Measurements from ENCODE around the gene YPEL1.

Gene YPEL1

GRCh38 chr22:21702700-21703683, 32.6 kb downstream of the YPEL1 start:
- Histone ChIP-seq H3K27ac (ENCODE audit: low read length) (no peak overlapping the region), H3K27me3 (ENCODE audit: control insufficient read depth, insufficient read depth, low read length) (no peaks in the 10 kb centered on the region), H3K4me3 (ENCODE audit: low read length) (no peak overlapping the region), H3K9me3 (ENCODE audit: control insufficient read depth, low read depth, low read length) (no peaks in the 10 kb centered on the region), H3K4me1 (ENCODE audit: control insufficient read depth, low read depth, low read length) (no peaks in the 10 kb centered on the region), H3K9ac (ENCODE audit: low read length) (no peak overlapping the region), H3K36me3 (ENCODE audit: control insufficient read depth, low read depth, low read length) (peaks cover 9% of the 10 kb centered on the region)

- Histone ChIP-seq H3K4me1 (ENCODE audit: control insufficient read depth, low read depth, low read length) (no peaks in the 10 kb centered on the region), H3K27ac (ENCODE audit: low read length) (no peak overlapping the region), H3K36me3 (ENCODE audit: control insufficient read depth, low read depth, low read length) (peaks cover 18% of the 10 kb centered on the region), H3K4me3 (ENCODE audit: low read length) (no peak overlapping the region), H3K9ac (ENCODE audit: low read length) (no peak overlapping the region), H3K9me3 (ENCODE audit: control insufficient read depth, low read depth, low read length) (no peaks in the 10 kb centered on the region), H3K27me3 (ENCODE audit: control insufficient read depth, insufficient read depth, low read length) (no peaks in the 10 kb centered on the region)
Observed at GRCh38 chr22:21702094-21702493, 33.5 kb downstream of the YPEL1 start.

DNA sequence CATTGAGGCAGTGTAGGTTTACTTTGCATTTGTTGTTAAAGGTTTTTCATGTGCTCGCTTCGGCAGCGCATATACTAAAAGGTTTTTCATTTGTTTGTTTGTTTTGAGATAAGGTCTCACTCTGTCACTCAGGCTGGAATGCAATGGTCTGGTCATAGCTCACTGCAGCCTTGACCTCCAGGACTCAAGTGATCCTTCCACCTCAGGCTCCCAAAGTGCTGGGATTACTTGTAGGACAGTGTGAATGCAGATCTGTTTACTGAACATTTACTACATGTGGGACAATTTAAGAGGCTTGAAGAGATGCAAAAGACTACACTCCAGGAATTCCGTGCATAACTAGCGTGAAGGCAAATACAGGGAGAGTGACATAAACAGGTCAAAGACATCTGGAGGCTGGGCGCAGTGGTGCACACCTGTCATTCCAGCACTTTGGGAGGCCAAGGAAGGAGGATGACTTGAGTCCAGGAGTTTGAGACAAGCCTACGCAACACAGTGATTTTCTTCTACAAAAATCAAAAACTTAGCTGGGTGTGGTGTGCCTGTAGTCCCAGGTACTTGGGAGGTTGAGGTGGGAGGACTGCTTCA, 34.1 kb downstream of the YPEL1 start:
- H3K4me1 ChIP-seq (ENCODE audit: control insufficient read depth, low read depth, low read length), result no peaks in the 10 kb centered on the region
- no peak overlapping the region for H3K4me3 ChIP-seq (ENCODE audit: low read length)
- H3K27me3 ChIP-seq (ENCODE audit: control insufficient read depth, insufficient read depth, low read length), result no peaks in the 10 kb centered on the region
- H3K9ac ChIP-seq (ENCODE audit: low read length), result no peak overlapping the region
- peaks cover 24% of the 10 kb centered on the region for H3K36me3 ChIP-seq (ENCODE audit: control insufficient read depth, low read depth, low read length)
- H3K9me3 ChIP-seq (ENCODE audit: control insufficient read depth, low read depth, low read length), result no peaks in the 10 kb centered on the region
- no peak overlapping the region for H3K27ac ChIP-seq (ENCODE audit: low read length)

- no peak overlapping the region for H3K4me3 ChIP-seq (ENCODE audit: low read length)
- no peaks in the 10 kb centered on the region for H3K9me3 ChIP-seq (ENCODE audit: control insufficient read depth, low read depth, low read length)
- H3K36me3 ChIP-seq (ENCODE audit: control insufficient read depth, low read depth, low read length), result peaks cover 31% of the 10 kb centered on the region
- H3K27me3 ChIP-seq (ENCODE audit: control insufficient read depth, insufficient read depth, low read length), result no peaks in the 10 kb centered on the region
- H3K4me1 ChIP-seq (ENCODE audit: control insufficient read depth, low read depth, low read length), result no peaks in the 10 kb centered on the region
- no peak overlapping the region for H3K9ac ChIP-seq (ENCODE audit: low read length)
- H3K27ac ChIP-seq (ENCODE audit: low read length), result no peak overlapping the region
Observed at GRCh38 chr22:21700822-21701221, 34.8 kb downstream of the YPEL1 start.

GRCh38 chr22:21699643-21700042, 36.0 kb downstream of the YPEL1 start:
- no peaks in the 10 kb centered on the region for H3K9me3 ChIP-seq (ENCODE audit: control insufficient read depth, low read depth, low read length)
- H3K4me3 ChIP-seq (ENCODE audit: low read length), result no peak overlapping the region
- H3K27ac ChIP-seq (ENCODE audit: low read length), result no peak overlapping the region
- peaks cover 32% of the 10 kb centered on the region for H3K36me3 ChIP-seq (ENCODE audit: control insufficient read depth, low read depth, low read length)
- no peaks in the 10 kb centered on the region for H3K27me3 ChIP-seq (ENCODE audit: control insufficient read depth, insufficient read depth, low read length)
- H3K9ac ChIP-seq (ENCODE audit: low read length), result no peak overlapping the region
- no peaks in the 10 kb centered on the region for H3K4me1 ChIP-seq (ENCODE audit: control insufficient read depth, low read depth, low read length)

DNA sequence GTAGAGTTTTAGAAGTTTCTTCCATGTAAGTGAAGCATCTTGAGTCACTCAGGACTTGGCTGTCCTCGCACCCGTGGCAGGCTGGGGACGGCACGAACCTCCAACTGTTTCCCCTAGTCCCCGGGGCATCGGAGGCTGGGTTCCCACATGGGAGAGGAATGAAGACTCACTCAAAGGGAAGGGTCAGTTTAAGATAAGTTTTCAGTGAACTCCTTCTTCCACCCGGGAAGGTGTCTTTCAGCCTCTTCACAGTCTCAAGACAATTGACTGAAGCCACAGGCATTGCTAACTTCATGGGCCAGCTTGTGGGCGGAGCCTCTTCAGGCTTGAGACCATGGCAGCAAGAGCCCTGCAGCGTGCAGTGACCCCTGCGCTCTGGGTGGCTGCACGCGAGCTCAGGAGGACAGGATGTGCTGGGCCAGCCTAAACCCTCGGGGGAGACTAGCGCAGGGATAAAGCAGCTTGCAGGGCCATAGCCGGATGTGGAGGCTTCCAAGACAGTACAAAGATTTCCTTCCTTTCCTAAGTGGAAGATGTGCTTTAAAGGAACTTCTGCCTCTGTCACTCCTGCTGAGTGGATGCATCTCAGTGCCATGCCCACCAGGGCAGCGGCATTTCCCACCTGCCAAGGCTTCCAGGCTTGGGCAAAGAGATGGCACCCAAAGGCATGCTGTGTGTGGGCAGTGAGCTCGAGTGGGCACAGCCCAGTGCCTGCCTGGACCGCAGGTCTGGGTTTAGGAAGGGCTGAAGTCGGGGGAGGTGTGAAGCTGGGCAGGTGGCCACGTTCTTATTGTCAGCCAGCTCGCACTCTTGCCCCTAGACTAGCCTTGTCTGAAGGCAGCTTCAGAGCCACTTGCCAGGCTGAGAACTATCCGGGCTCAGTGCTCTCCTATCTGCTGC, 36.9 kb downstream of the YPEL1 start:
- Histone ChIP-seq H3K27me3 (ENCODE audit: control insufficient read depth, insufficient read depth, low read length) (no peaks in the 10 kb centered on the region), H3K9ac (ENCODE audit: low read length) (no peak overlapping the region), H3K4me3 (ENCODE audit: low read length) (no peak overlapping the region), H3K36me3 (ENCODE audit: control insufficient read depth, low read depth, low read length) (peaks cover 32% of the 10 kb centered on the region), H3K4me1 (ENCODE audit: control insufficient read depth, low read depth, low read length) (no peaks in the 10 kb centered on the region), H3K27ac (ENCODE audit: low read length) (no peak overlapping the region), H3K9me3 (ENCODE audit: control insufficient read depth, low read depth, low read length) (no peaks in the 10 kb centered on the region)

- H3K4me1 ChIP-seq (ENCODE audit: control insufficient read depth, low read depth, low read length), result no peaks in the 10 kb centered on the region
- no peak overlapping the region for H3K9ac ChIP-seq (ENCODE audit: low read length)
- H3K36me3 ChIP-seq (ENCODE audit: control insufficient read depth, low read depth, low read length), result peaks cover 32% of the 10 kb centered on the region
- no peak overlapping the region for H3K27ac ChIP-seq (ENCODE audit: low read length)
- H3K4me3 ChIP-seq (ENCODE audit: low read length), result no peak overlapping the region
- H3K27me3 ChIP-seq (ENCODE audit: control insufficient read depth, insufficient read depth, low read length), result no peaks in the 10 kb centered on the region
- H3K9me3 ChIP-seq (ENCODE audit: control insufficient read depth, low read depth, low read length), result no peaks in the 10 kb centered on the region
Observed at GRCh38 chr22:21697880-21698279, 37.7 kb downstream of the YPEL1 start.

GRCh38 chr22:21697021-21697771, 38.4 kb downstream of the YPEL1 start:
- no peaks in the 10 kb centered on the region for H3K4me1 ChIP-seq (ENCODE audit: control insufficient read depth, low read depth, low read length)
- no peak overlapping the region for H3K27ac ChIP-seq (ENCODE audit: low read length)
- H3K27me3 ChIP-seq (ENCODE audit: control insufficient read depth, insufficient read depth, low read length), result no peaks in the 10 kb centered on the region
- no peaks in the 10 kb centered on the region for H3K9me3 ChIP-seq (ENCODE audit: control insufficient read depth, low read depth, low read length)
- no peak overlapping the region for H3K4me3 ChIP-seq (ENCODE audit: low read length)
- peaks cover 32% of the 10 kb centered on the region for H3K36me3 ChIP-seq (ENCODE audit: control insufficient read depth, low read depth, low read length)
- H3K9ac ChIP-seq (ENCODE audit: low read length), result no peak overlapping the region

DNA sequence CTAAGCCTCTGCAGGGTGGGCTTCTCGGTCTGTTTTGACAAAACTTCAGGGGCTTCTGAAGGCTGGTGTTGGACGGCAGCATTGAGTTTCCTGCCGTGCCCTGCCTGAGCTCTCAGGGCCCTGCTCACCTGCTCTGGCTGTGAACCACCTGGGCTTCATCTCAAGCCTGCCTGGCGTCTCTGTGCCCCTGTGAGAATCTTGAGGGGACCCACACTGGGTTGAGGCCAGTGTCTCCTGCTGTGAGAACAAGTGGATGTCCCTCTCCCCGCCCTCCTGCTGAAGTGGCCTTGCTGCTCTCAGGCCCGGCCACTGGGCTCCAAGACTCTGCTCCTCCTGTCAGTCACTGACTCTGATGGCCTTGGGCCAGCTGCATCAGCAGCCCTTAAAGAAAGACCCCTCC, 39.5 kb downstream of the YPEL1 start:
- H3K4me1 ChIP-seq (ENCODE audit: control insufficient read depth, low read depth, low read length), result no peaks in the 10 kb centered on the region
- no peak overlapping the region for H3K4me3 ChIP-seq (ENCODE audit: low read length)
- H3K27me3 ChIP-seq (ENCODE audit: control insufficient read depth, insufficient read depth, low read length), result no peaks in the 10 kb centered on the region
- no peak overlapping the region for H3K27ac ChIP-seq (ENCODE audit: low read length)
- no peaks in the 10 kb centered on the region for H3K9me3 ChIP-seq (ENCODE audit: control insufficient read depth, low read depth, low read length)
- no peak overlapping the region for H3K9ac ChIP-seq (ENCODE audit: low read length)
- peaks cover 28% of the 10 kb centered on the region for H3K36me3 ChIP-seq (ENCODE audit: control insufficient read depth, low read depth, low read length)

DNA sequence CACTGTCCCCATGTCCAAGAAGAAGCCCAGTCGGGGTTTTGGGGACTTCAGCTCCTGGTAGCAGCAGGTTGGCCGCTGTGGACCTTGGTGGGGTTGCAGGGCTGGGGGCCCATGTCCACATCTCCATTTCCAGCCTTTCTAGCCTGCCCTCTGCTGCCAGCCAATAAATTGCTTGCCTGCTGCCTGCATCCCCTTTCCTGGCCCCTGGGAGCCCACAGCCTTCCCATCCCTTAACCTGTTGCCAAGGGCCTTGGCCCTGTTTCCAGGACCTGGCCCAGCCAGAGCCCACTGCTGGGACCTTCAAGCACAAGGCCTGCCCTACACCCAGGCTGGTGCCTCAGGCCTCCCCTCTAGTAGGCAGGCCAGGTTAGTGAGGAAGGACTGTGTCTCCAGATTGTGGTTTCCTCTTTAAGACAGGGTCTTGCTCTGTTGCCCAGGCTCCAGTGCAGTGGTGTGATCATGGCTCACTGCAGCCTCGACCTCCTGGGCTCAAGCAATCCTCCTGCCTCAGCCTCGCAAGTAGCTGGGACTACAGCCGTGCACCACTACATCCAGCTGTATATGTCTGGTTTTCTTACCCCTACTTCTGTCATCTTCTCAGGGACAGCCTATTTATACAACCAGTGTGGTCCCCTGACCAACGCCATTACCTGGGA, 40.0 kb downstream of the YPEL1 start:
- peaks cover 25% of the 10 kb centered on the region for H3K36me3 ChIP-seq (ENCODE audit: control insufficient read depth, low read depth, low read length)
- H3K9me3 ChIP-seq (ENCODE audit: control insufficient read depth, low read depth, low read length), result no peaks in the 10 kb centered on the region

More for the DNA sequence above, 40.0 kb downstream of the YPEL1 start:
- H3K4me3 ChIP-seq (ENCODE audit: low read length), result no peak overlapping the region
- H3K27me3 ChIP-seq (ENCODE audit: control insufficient read depth, insufficient read depth, low read length), result no peaks in the 10 kb centered on the region
- no peaks in the 10 kb centered on the region for H3K4me1 ChIP-seq (ENCODE audit: control insufficient read depth, low read depth, low read length)
- H3K9ac ChIP-seq (ENCODE audit: low read length), result no peak overlapping the region
- no peak overlapping the region for H3K27ac ChIP-seq (ENCODE audit: low read length)

All from iPS-18a (cell line).